ENCODE results near the gene TAAR6. TPM values are rescaled to one million over a fixed set of nuclear protein-coding genes. Genes with fewer than 3 reads are reported as not detected.

The TAAR6 gene
- total RNA-seq, 1 experiment from 2014 or later, result not detected

DNA sequence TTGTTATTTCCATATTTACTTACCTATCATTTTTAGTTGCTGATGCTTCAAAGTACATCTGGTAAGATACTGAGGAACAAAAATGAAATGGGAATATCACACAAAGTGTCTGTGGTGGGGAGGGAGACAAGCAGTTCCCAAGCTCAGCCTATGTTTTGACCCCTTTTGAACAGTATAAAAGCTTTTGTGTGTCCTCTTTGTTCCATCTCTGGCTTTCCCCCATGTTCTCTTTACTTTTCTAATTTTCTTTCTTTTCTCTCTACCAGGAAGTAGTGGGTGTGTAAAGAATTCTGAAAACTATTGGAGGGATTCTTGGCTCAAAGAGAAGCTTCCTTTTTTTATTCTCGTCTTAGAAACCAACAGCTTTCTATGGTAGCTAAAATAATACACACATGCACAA lies 46.6 kb downstream of the TAAR6 start:
- H3K27me3 Mint-ChIP-seq (ENCODE audit: low read depth), result no peaks in the 10 kb centered on the region; the same call in 1 of the 2 replicates
- no peaks in the 10 kb centered on the region for H3K23me2 ChIP-seq (ENCODE audit: insufficient read length, low read depth, low read length, poor library complexity, severe bottlenecking)
- H3K18ac ChIP-seq (ENCODE audit: insufficient read length, low read depth, low read length), result no peak overlapping the region
- no peaks in the 10 kb centered on the region for H3K4me1 ChIP-seq (ENCODE audit: insufficient read depth, low read length)
- no peaks in the 10 kb centered on the region for H3K79me1 ChIP-seq (ENCODE audit: insufficient read depth, low read depth, low read length, poor library complexity, severe bottlenecking)
- no peak overlapping the region for H2BK120ac ChIP-seq (ENCODE audit: low read depth, low read length, poor library complexity, severe bottlenecking)
- H3K79me2 ChIP-seq (ENCODE audit: insufficient read depth, low read length), result no peaks in the 10 kb centered on the region
- H3K9me3 Mint-ChIP-seq, result no peaks in the 10 kb centered on the region
- no peak overlapping the region for H3K14ac ChIP-seq (ENCODE audit: insufficient read depth, low read length)
- H3K9me3 ChIP-seq (ENCODE audit: control insufficient read depth, low read depth, low read length), result no peaks in the 10 kb centered on the region
- H4K8ac ChIP-seq (replicated peaks; ENCODE audit: insufficient read length, low read depth, low read length), result no peak overlapping the region
- no peak for TF ChIP-seq CTCF (conservative IDR thresholded peaks at IDR 0.05)
- no peak overlapping the region for H2AFZ ChIP-seq (ENCODE audit: low read length)
- H4K5ac ChIP-seq (ENCODE audit: insufficient read length, low read depth, low read length), result no peak overlapping the region
- H4K20me1 ChIP-seq (ENCODE audit: control insufficient read depth, insufficient read depth, insufficient read length), result no peaks in the 10 kb centered on the region
- H3K23ac ChIP-seq (ENCODE audit: insufficient read length, low read depth, low read length), result no peak overlapping the region
- WGBS (ENCODE audit: extremely low coverage, insufficient read length, low lambda C conversion rate), result no CpG with 5 or more reads among the region's 1 CpG
- no peak for DNase-seq
- H3K27ac Mint-ChIP-seq, result peak overlapping the region in 1 of 3 experiments; percentile 20; a peak in 1 of 7 replicates
- H3K4me2 ChIP-seq (ENCODE audit: insufficient read depth, insufficient read length, low read length), result no peak overlapping the region
- H2BK5ac ChIP-seq (ENCODE audit: insufficient read length, low read length), result no peak overlapping the region
- H3T11ph ChIP-seq (ENCODE audit: low read length), result no peak overlapping the region
- H2BK12ac ChIP-seq (ENCODE audit: insufficient read length, low read depth, low read length), result no peak overlapping the region
- no peaks in the 10 kb centered on the region for H3K36me3 Mint-ChIP-seq (ENCODE audit: insufficient read depth in 1 of 3, low read depth in 3 of 3)
- H3K4me1 Mint-ChIP-seq, result peaks cover 8 to 11% of the 10 kb centered on the region in 2 experiments
- no peak overlapping the region for H3K27ac ChIP-seq (ENCODE audit: insufficient read length, low read depth, low read length)
- H2BK15ac ChIP-seq (ENCODE audit: low read depth, low read length), result no peak overlapping the region
- no peak overlapping the region for H2AK5ac ChIP-seq (ENCODE audit: insufficient read length, low read length)
- no peak overlapping the region for H3K56ac ChIP-seq (ENCODE audit: insufficient read length, low read depth, low read length)
- no peak overlapping the region for H3K4me3 Mint-ChIP-seq
- no peak overlapping the region for H3K9ac ChIP-seq (ENCODE audit: extremely low read depth, insufficient read length, low read length)
- H3K27me3 ChIP-seq (ENCODE audit: insufficient read depth, low read length), result no peaks in the 10 kb centered on the region
- H2BK20ac ChIP-seq (ENCODE audit: low read depth, low read length, poor library complexity, severe bottlenecking), result no peak overlapping the region
- H4K91ac ChIP-seq (ENCODE audit: insufficient read length, low read depth, low read length), result no peak overlapping the region
- H3K4ac ChIP-seq (ENCODE audit: low read depth, low read length), result no peak overlapping the region

Other genes with a start within 250 kb of the TAAR6 start
- 2.3 and 2.5 TPM in 2 replicates for gene MOXD1, start 168.8 kb upstream of the TAAR6 start, total RNA-seq (2021)
- gene STX7, start 57.2 kb upstream of the TAAR6 start, total RNA-seq (2021), result 26.8 and 30.0 TPM in 2 replicates
- not detected in 2 replicates for gene TAAR9, start 32.0 kb upstream of the TAAR6 start, total RNA-seq (2021)
- not detected in 2 replicates for gene TAAR8, start 17.6 kb upstream of the TAAR6 start, total RNA-seq (2021)
- gene TAAR5, start 19.4 kb downstream of the TAAR6 start, total RNA-seq (2021), result not detected in 2 replicates
- gene TAAR2, start 54.0 kb downstream of the TAAR6 start, total RNA-seq (2021), result not detected in 2 replicates
- gene TAAR1, start 88.9 kb downstream of the TAAR6 start, total RNA-seq (2021), result not detected in 2 replicates
- not detected in 2 replicates for gene VNN1, start 143.7 kb downstream of the TAAR6 start, total RNA-seq (2021)
- not detected in 2 replicates for gene VNN2, start 187.6 kb downstream of the TAAR6 start, total RNA-seq (2021)
- 18.1 and 19.8 TPM in 2 replicates for gene SLC18B1, start 228.3 kb downstream of the TAAR6 start, total RNA-seq (2021)
- 1,381 and 1,382 TPM in 2 replicates for gene RPS12, start 244.2 kb downstream of the TAAR6 start, total RNA-seq (2021)

Measured in H9 (cell line).